Spleen (tissue), 7 donors: ENCODE measurements around the gene PIK3C2B.

Experiments
- CTCF ChIP-seq, 11 experiments: fragments of 200-600 bp in 7 of 11; fragments of 450-650 bp in 4 of 11; sonication (generic) in 4 of 11; IDR thresholded peaks in 8 of 11; conservative IDR thresholded peaks in 3 of 11; 1 replicate in 7 of 11; 2 replicates in 4 of 11; pipeline versions ENCODE4 v1.4.0 to v1.8.0; 2016 to 2021; ENCODE audit warnings: antibody characterized with exemption in 11 of 11, inconsistent platforms in 4 of 11, mild to moderate bottlenecking in 1 of 11
- POLR2A ChIP-seq, 3 donors: fragments of 450-650 bp; IDR thresholded peaks; one replicate each; pipeline ENCODE4 v1.5.1; 2017; ENCODE audit warnings: antibody characterized with exemption in 3 of 3, mild to moderate bottlenecking in 1 of 3
- donor health status: DM: no; HTN: no; CAD: no; lungs with moderate emphysema.
- donor health status: DM: no; HTN: no; CAD: no.
- donor health status: DM: no; HTN: no; CAD: no.

DNA sequence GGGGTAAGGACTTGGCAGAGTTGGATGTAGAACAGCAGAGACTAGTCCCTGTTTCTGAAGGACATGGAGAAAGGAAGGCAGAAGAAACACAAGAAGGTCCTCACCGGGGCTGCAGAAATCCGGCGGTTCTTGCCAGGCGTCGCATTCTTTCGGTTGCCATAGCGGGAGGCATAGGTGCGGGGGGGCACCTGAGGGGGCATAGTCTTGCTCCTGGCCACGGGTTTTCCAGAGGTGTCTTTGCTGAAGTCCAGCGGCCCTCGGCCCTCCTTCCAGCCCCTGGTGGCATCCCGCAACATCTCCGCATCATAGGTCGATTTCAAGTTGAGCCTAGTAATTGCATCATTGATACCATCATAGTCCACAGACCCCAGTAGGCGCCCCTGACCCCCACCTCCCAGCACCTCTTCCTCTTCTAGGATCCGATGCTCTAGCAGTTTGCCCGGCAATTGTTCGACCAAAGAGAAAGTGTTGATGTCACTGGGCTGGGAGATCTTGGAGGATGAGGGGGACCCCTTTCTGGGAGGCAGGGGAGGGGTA, 25.8 kb downstream of the PIK3C2B start:
- TF ChIP-seq POLR2A (IDR thresholded peaks at IDR 0.05) (no peak), CTCF (IDR thresholded peaks at IDR 0.05 in 8 of 11, conservative IDR thresholded peaks at IDR 0.05 in 3 of 11) (no peak)
